ENCODE measurements around the gene GSTA4. TPM values are rescaled to one million over a fixed set of nuclear protein-coding genes. Genes with fewer than 3 reads are reported as not detected.

Gene GSTA4
- total and polyA plus RNA-seq, 12 donors, result 9.4 to 16.3 (median 12.0) TPM

- WGBS, 2 donors, result 77% methylated on average over 2 of the region's 2 CpGs
- no peak for DNase-seq
- intact Hi-C loops (cut with DNase I), result no loop called here
Observed at GRCh38 chr6:52933778-52934177, 61.3 kb downstream of the GSTA4 start.

GRCh38 chr6:52931351-52931750 lies 63.7 kb downstream of the GSTA4 start:
- intact Hi-C loops (cut with DNase I), result no loop called here
- Histone ChIP-seq H3K27ac (no peak overlapping the region), H3K9me3 (peaks cover 0 to 8% (median 0%) of the 10 kb centered on the region in 11 donors), H3K36me3 (no peaks in the 10 kb centered on the region), H3K4me3 (no peak overlapping the region), H3K27me3 (no peaks in the 10 kb centered on the region), H3K4me1 (no peaks in the 10 kb centered on the region)
- ATAC-seq (no peak), DNase-seq (no peak)
- TF ChIP-seq, protein P1, sequence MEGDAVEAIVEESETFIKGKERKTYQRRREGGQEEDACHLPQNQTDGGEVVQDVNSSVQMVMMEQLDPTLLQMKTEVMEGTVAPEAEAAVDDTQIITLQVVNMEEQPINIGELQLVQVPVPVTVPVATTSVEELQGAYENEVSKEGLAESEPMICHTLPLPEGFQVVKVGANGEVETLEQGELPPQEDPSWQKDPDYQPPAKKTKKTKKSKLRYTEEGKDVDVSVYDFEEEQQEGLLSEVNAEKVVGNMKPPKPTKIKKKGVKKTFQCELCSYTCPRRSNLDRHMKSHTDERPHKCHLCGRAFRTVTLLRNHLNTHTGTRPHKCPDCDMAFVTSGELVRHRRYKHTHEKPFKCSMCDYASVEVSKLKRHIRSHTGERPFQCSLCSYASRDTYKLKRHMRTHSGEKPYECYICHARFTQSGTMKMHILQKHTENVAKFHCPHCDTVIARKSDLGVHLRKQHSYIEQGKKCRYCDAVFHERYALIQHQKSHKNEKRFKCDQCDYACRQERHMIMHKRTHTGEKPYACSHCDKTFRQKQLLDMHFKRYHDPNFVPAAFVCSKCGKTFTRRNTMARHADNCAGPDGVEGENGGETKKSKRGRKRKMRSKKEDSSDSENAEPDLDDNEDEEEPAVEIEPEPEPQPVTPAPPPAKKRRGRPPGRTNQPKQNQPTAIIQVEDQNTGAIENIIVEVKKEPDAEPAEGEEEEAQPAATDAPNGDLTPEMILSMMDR (IDR thresholded peaks at IDR 0.05), result no peak
- WGBS, 2 donors, result 65 to 72% methylated on average over 2 of the region's 2 CpGs

More at GRCh38 chr6:52933778-52934177, 61.3 kb downstream of the GSTA4 start:
- Histone ChIP-seq H3K9me3 (peaks cover 0 to 1% (median 0%) of the 10 kb centered on the region in 11 donors), H3K4me1 (no peaks in the 10 kb centered on the region), H3K36me3 (no peaks in the 10 kb centered on the region), H3K27me3 (no peaks in the 10 kb centered on the region), H3K27ac (no peak overlapping the region), H3K4me3 (no peak overlapping the region)
- no peak for ATAC-seq
- TF ChIP-seq, protein P1 (IDR thresholded peaks at IDR 0.05), result no peak

GRCh38 chr6:52929321-52930164 lies 65.5 kb downstream of the GSTA4 start:
- TF ChIP-seq, protein P1 (IDR thresholded peaks at IDR 0.05), result no peak
- peaks cover 0 to 8% (median 0%) of the 10 kb centered on the region in 11 donors for H3K9me3 ChIP-seq
- intact Hi-C loops (cut with DNase I), result no loop called here
- H3K4me1 ChIP-seq, result no peaks in the 10 kb centered on the region
- WGBS, 2 donors, result 90 to 95% methylated on average over 6 of the region's 6 CpGs
- DNase-seq (no peak), ATAC-seq (no peak)
- no peaks in the 10 kb centered on the region for H3K36me3 ChIP-seq
- H3K27ac ChIP-seq, result no peak overlapping the region
- no peak overlapping the region for H3K4me3 ChIP-seq
- H3K27me3 ChIP-seq, result no peaks in the 10 kb centered on the region

Other genes starting within 250 kb of the GSTA4 start
- gene GSTA2, start 231.8 kb downstream of the GSTA4 start, total RNA-seq, result not detected
- gene GSTA2, start 231.8 kb downstream of the GSTA4 start, polyA plus RNA-seq, result not detected
- not detected for gene GSTA1, start 191.5 kb downstream of the GSTA4 start, total RNA-seq
- not detected for gene GSTA1, start 191.5 kb downstream of the GSTA4 start, polyA plus RNA-seq
- not detected for gene GSTA5, start 154.5 kb downstream of the GSTA4 start, total RNA-seq
- gene GSTA5, start 154.5 kb downstream of the GSTA4 start, polyA plus RNA-seq, result not detected
- gene GSTA3, start 85.6 kb downstream of the GSTA4 start, total RNA-seq, result not detected
- gene GSTA3, start 85.6 kb downstream of the GSTA4 start, polyA plus RNA-seq, result not detected
- gene CILK1, start 66.5 kb upstream of the GSTA4 start, total RNA-seq, result 10 to 100 TPM in 5 of 10 donors, 1 to 10 TPM in 5; 6.6 to 14.4 (median 10.2) TPM
- gene CILK1, start 66.5 kb upstream of the GSTA4 start, polyA plus RNA-seq, result 1 to 10 TPM; 1.1 to 4.5 TPM
- 10 to 100 TPM; 46.5 to 80.8 (median 63.0) TPM for gene FBXO9, start 70.1 kb upstream of the GSTA4 start, total RNA-seq
- 10 to 100 TPM; 16.8 to 34.0 TPM for gene FBXO9, start 70.1 kb upstream of the GSTA4 start, polyA plus RNA-seq
- gene GCM1, start 153.6 kb upstream of the GSTA4 start, total RNA-seq, result not detected
- under 1 TPM in 1 of 2 donors, not detected in 1; 0.01 TPM for gene GCM1, start 153.6 kb upstream of the GSTA4 start, polyA plus RNA-seq

Measured in heart right ventricle (tissue), 16 donors.